HepG2 (cell line): ENCODE measurements around the gene ARHGAP31. TPM values are rescaled to one million over a fixed set of nuclear protein-coding genes. Genes with fewer than 3 reads are reported as not detected.

Experiments used
- ATAC-seq: fragments of 200-7000 bp; cut with Tn5 transposase; 3 replicates; pipeline ENCODE4 v1.9.1; 2020; ENCODE audit warnings: mild to moderate bottlenecking, moderate library complexity
- BruUV-seq: library from RNA; stranded (reverse); fragments of 400-500 nt; replicated peaks from 2 replicates; lab custom pipeline; 2021; lab: Mats Ljungman, UMichigan
- CTCF ChIA-PET: fragments of 300-600 bp; formaldehyde crosslinking; extraction: SDS; loops from one replicate; lab custom pipeline; 2021; ENCODE audit warnings: low total read pairs, inconsistent platforms, low intra/inter-chr PET ratio; lab: Yijun Ruan, JAX
- POLR2A ChIA-PET: fragments of 350-600 bp; sonication (Branson Sonifier 250); formaldehyde crosslinking; loops from one replicate; lab custom pipeline; 2020; ENCODE audit warnings: antibody characterized with exemption, inconsistent platforms; lab: Yijun Ruan, JAX
- DNase-seq: peaks from one replicate; pipeline ENCODE4 v3.0.0-alpha.2; 2015; ENCODE audit warnings: low spot score
- FAIRE-seq: peaks from 3 replicates; lab custom pipeline; 2011; peaks lifted over from hg19 to GRCh38; lab: Jason Lieb, UNC
- H2AFZ ChIP-seq: one replicate; pipeline ENCODE4 v1.6.1; 2011; ENCODE audit warnings: low read length, inconsistent platforms
- H3K27ac ChIP-seq: fragments of 300-600 bp; 3 replicates; pipeline ENCODE4 v1.8.0; 2011; ENCODE audit warnings: mixed run types, mild to moderate bottlenecking, mixed read lengths, low read length, inconsistent platforms; ENCODE audit not compliant: insufficient read depth; ENCODE audit errors: extremely low read length
- H3K27me3 ChIP-seq, 2 experiments: fragments of 200-600 bp in 1 of 2; 2 replicates in 1 of 2; 3 replicates in 1 of 2; pipeline versions ENCODE4 v1.6.0 to v1.8.0; 2011; ENCODE audit warnings: low read length in 2 of 2, mild to moderate bottlenecking in 2 of 2, moderate library complexity in 2 of 2, inconsistent platforms in 1 of 2; ENCODE audit not compliant: insufficient read depth in 2 of 2, control insufficient read depth in 1 of 2
- H3K36me3 ChIP-seq, 2 experiments: fragments of 200-600 bp in 1 of 2; replicated peaks in 1 of 2; 2 replicates in 1 of 2; 3 replicates in 1 of 2; pipeline versions ENCODE4 v1.5.1 to v1.8.0; 2011; ENCODE audit warnings: low read length in 2 of 2, inconsistent platforms in 1 of 2; ENCODE audit not compliant: insufficient read depth in 2 of 2, control insufficient read depth in 1 of 2
- H3K4me1 ChIP-seq: 2 replicates; pipeline ENCODE4 v1.5.1; 2012; ENCODE audit warnings: low read length, inconsistent platforms; ENCODE audit not compliant: insufficient read depth
- H3K4me2 ChIP-seq: 2 replicates; pipeline ENCODE4 v1.6.0; 2011; ENCODE audit warnings: low read depth, low read length, inconsistent platforms
- H3K4me3 ChIP-seq, 3 experiments: fragments of 200-600 bp in 1 of 3; sonication (generic), shearing (Covaris generic) in 1 of 3; replicated peaks in 1 of 3; 2 replicates each; pipeline ENCODE4 v1.5.1; 2011 to 2016; ENCODE audit warnings: low read length in 3 of 3, inconsistent platforms in 2 of 3, low read depth in 2 of 3, mild to moderate bottlenecking in 2 of 3, control low read depth in 1 of 3, mixed read lengths in 1 of 3; ENCODE audit not compliant: insufficient read depth in 1 of 3
- H3K79me2 ChIP-seq: one replicate; pipeline ENCODE4 v1.6.1; 2011; ENCODE audit warnings: low read length, inconsistent platforms; ENCODE audit not compliant: insufficient read depth
- H3K9ac ChIP-seq: 2 replicates; pipeline ENCODE4 v1.6.0; 2011; ENCODE audit warnings: mild to moderate bottlenecking, low read depth, low read length, inconsistent platforms; ENCODE audit not compliant: insufficient read depth
- H3K9me3 ChIP-seq: 2 replicates; pipeline ENCODE4 v1.5.1; 2012; ENCODE audit warnings: mild to moderate bottlenecking, low read length
- H4K20me1 ChIP-seq: 2 replicates; pipeline ENCODE4 v1.6.0; 2011; ENCODE audit warnings: inconsistent platforms, mild to moderate bottlenecking, low read length, moderate library complexity; ENCODE audit not compliant: insufficient read depth
- DNMT3B ChIP-seq: conservative IDR thresholded peaks from 2 replicates; pipeline ENCODE4 v1.6.1; 2016; ENCODE audit warnings: missing biosample characterization, control low read depth
- JUNB ChIP-seq: sonication (generic); formaldehyde crosslinking; IDR thresholded peaks from 2 replicates; pipeline ENCODE4 v1.8.0; 2022; ENCODE audit warnings: missing genetic modification reagents, mild to moderate bottlenecking, borderline replicate concordance
- KDM6A ChIP-seq: IDR thresholded peaks from 2 replicates; pipeline ENCODE4 v1.6.1; 2016; ENCODE audit warnings: low read depth
- MED8 ChIP-seq: sonication (generic); formaldehyde crosslinking; IDR thresholded peaks from 2 replicates; pipeline ENCODE4 v1.8.1; 2023; ENCODE audit warnings: mild to moderate bottlenecking, missing genetic modification reagents; ENCODE audit not compliant: insufficient replicate concordance
- MXD4 ChIP-seq: IDR thresholded peaks from 2 replicates; pipeline ENCODE4 v1.6.1; 2016; ENCODE audit warnings: mild to moderate bottlenecking, missing biosample characterization, missing genetic modification reagents
- NFYB ChIP-seq: sonication (generic); formaldehyde crosslinking; IDR thresholded peaks from 2 replicates; pipeline ENCODE4 v1.4.0; 2020; ENCODE audit warnings: missing genetic modification reagents
- NR3C1 ChIP-seq: sonication (generic); formaldehyde crosslinking; IDR thresholded peaks from 2 replicates; pipeline ENCODE4 v1.4.0; 2020; ENCODE audit warnings: missing genetic modification reagents
- ZNF550 ChIP-seq: sonication (generic); formaldehyde crosslinking; IDR thresholded peaks from 2 replicates; pipeline ENCODE4 v1.4.0; 2020; ENCODE audit warnings: mild to moderate bottlenecking, missing genetic modification reagents, borderline replicate concordance
- ZNF615 ChIP-seq: sonication (generic); formaldehyde crosslinking; IDR thresholded peaks from 2 replicates; pipeline ENCODE4 v1.5.0; 2020; ENCODE audit warnings: mild to moderate bottlenecking, missing genetic modification reagents, borderline replicate concordance
- ZNF644 ChIP-seq: IDR thresholded peaks from 2 replicates; pipeline ENCODE4 v1.6.1; 2016; ENCODE audit warnings: low read depth
- ZNF670 ChIP-seq: sonication (generic); formaldehyde crosslinking; IDR thresholded peaks from 2 replicates; pipeline ENCODE4 v1.8.0; 2022; ENCODE audit warnings: mild to moderate bottlenecking, missing genetic modification reagents, borderline replicate concordance
- ZNF713 ChIP-seq: sonication (generic); formaldehyde crosslinking; IDR thresholded peaks from 2 replicates; pipeline ENCODE4 v1.4.0; 2020; ENCODE audit warnings: mild to moderate bottlenecking, missing genetic modification reagents
- ZNF75D ChIP-seq: sonication (generic); formaldehyde crosslinking; IDR thresholded peaks from 2 replicates; pipeline ENCODE4 v1.8.1; 2023; ENCODE audit warnings: missing genetic modification reagents, mild to moderate bottlenecking, borderline replicate concordance
- ZNF784 ChIP-seq: sonication (generic); formaldehyde crosslinking; IDR thresholded peaks from 2 replicates; pipeline ENCODE4 v1.5.1; 2020; ENCODE audit warnings: missing genetic modification reagents, mild to moderate bottlenecking, borderline replicate concordance
- WGBS: methylation state at CpG from one replicate; pipeline ENCODE4 v1.1.6; 2017; ENCODE audit warnings: low lambda C conversion rate; 5-methylcytosine and 5-hydroxymethylcytosine counted together
- in situ Hi-C: cut with HindIII; loops from 2 replicates; pipeline ENCODE4 v1.10.0; 2017; ENCODE audit warnings: low pct_unique_long_range_greater_than_20kb; ENCODE audit not compliant: extremely low pct_ligation_motif_present
- intact Hi-C: fragments of 100-400 bp; cut with micrococcal nuclease; formaldehyde crosslinking; loops from one replicate; pipeline ENCODE4 v1.10.0; 2022; ENCODE audit not compliant: unreplicated experiment
- polyA plus RNA-seq, 8 experiments: library from polyadenylated mRNA; depleted of rRNA in 3 of 8; stranded (reverse) in 7 of 8; unstranded in 1 of 8; fragments of >200 nt; fragmentation: Illumina TruSeq in 4 of 8; extraction: Trizol in 4 of 8; gene quantifications; 2 replicates each; pipeline versions ENCODE4 v1.2.1 to v1.2.3, GENCODE V29; 2011 to 2016; ENCODE audit warnings: low read depth in 4 of 8, missing spikeins in 1 of 8, mixed read lengths in 1 of 8; ENCODE audit not compliant: insufficient read depth in 1 of 8
- total RNA-seq, 5 experiments: library from RNA; depleted of rRNA; stranded (reverse); fragments of >200 nt; fragmentation: Illumina TruSeq; extraction: Trizol; gene quantifications; 2 replicates each; pipeline ENCODE4 v1.2.3, GENCODE V29; 2016; ENCODE audit warnings: low read depth in 1 of 5
- TF ChIP-seq, protein P1 (sequence below): sonication (generic); formaldehyde crosslinking; IDR thresholded peaks from 2 replicates; pipeline ENCODE4 v1.5.1; 2020; ENCODE audit warnings: missing genetic modification reagents, mild to moderate bottlenecking, borderline replicate concordance
- TF ChIP-seq, protein P2 (sequence below): sonication (generic); formaldehyde crosslinking; IDR thresholded peaks from 2 replicates; pipeline ENCODE4 v1.4.0; 2020; ENCODE audit warnings: missing genetic modification reagents, mild to moderate bottlenecking, borderline replicate concordance

The ARHGAP31 gene
- total and polyA plus RNA-seq, 2 of the 13 experiments (the other 11 are each of a cell fraction or from before 2014, with no cell fraction given): not detected

GRCh38 chr3:119463171-119464169 is 169.3 kb downstream of the ARHGAP31 start, which contains the start of gene TMEM39A:
Gene TMEM39A, minus strand, starts transcription at chr3:119463615. Its CDS starts 1,541 bp downstream, at chr3:119462074.
- H3K9me3 ChIP-seq: no peaks in the 10 kb centered on the region
- ATAC-seq: peak; percentile 98
- peak; percentile 82 for FAIRE-seq
- H3K27ac ChIP-seq: peak within 1 kb of the TSS; percentile 90
- peak within 1 kb of the TSS; percentile 97 for H3K9ac ChIP-seq
- H2AFZ ChIP-seq: peak within 1 kb of the TSS; percentile 13
- peak within 1 kb of the TSS; percentile 88 for H3K4me2 ChIP-seq
- in situ Hi-C loops (no loop called here), intact Hi-C loops (loop anchor here (1.0 kb wide), 2 partner anchors 14 to 35 kb away; partner anchors contain the start of gene TIMMDC1)
- ChIA-PET CTCF (no interaction called here), POLR2A (interaction anchor here (0.6 to 4.1 kb wide), 20 partner anchors 9 to 886 kb away, joined by 3 to 80 read pairs (median 4); partner anchors contain the start of genes B4GALT4, COX17, GSK3B and LRRC58)
- no peaks in the 10 kb centered on the region; the same call in 1 of the 2 replicates for H4K20me1 ChIP-seq
- 1% methylated on average over 17 of the region's 51 CpGs for WGBS
- no peaks in the 10 kb centered on the region; a peak in 1 of 5 replicates for H3K27me3 ChIP-seq
- H3K79me2 ChIP-seq: peaks cover 44% of the 10 kb centered on the region
- peaks cover 0 to 26% of the 10 kb centered on the region in 2 experiments; a peak in 3 of 5 replicates for H3K36me3 ChIP-seq
- H3K4me3 ChIP-seq: peak within 1 kb of the TSS; percentile 89 to 97 (median 93)
- DNase-seq: peak; percentile 97
- BruUV-seq: TSS peak; percentile 62
- H3K4me1 ChIP-seq: peaks cover 42% of the 10 kb centered on the region
- no peak for TF ChIP-seq ZNF615
- TF ChIP-seq ZNF784 (CRISPR knock-in tag): no peak
- TF ChIP-seq JUNB (CRISPR knock-in tag): 0 out of 2 replicates have a peak, but pooled peaks have one; percentile 12
- TF ChIP-seq, protein P1, sequence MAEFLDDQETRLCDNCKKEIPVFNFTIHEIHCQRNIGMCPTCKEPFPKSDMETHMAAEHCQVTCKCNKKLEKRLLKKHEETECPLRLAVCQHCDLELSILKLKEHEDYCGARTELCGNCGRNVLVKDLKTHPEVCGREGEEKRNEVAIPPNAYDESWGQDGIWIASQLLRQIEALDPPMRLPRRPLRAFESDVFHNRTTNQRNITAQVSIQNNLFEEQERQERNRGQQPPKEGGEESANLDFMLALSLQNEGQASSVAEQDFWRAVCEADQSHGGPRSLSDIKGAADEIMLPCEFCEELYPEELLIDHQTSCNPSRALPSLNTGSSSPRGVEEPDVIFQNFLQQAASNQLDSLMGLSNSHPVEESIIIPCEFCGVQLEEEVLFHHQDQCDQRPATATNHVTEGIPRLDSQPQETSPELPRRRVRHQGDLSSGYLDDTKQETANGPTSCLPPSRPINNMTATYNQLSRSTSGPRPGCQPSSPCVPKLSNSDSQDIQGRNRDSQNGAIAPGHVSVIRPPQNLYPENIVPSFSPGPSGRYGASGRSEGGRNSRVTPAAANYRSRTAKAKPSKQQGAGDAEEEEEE: peak; percentile 31; the same call in 1 of the 2 replicates
- TF ChIP-seq DNMT3B (CRISPR knock-in tag): peak; percentile 18; the same call in 1 of the 2 replicates
- TF ChIP-seq MED8 (CRISPR knock-in tag): peak; percentile 73
- no peak for TF ChIP-seq NR3C1 (CRISPR knock-in tag)
- TF ChIP-seq ZNF670: peak; percentile 57; the same call in 1 of the 2 replicates
- no peak for TF ChIP-seq ZNF713 (CRISPR knock-in tag)
- 0 out of 2 replicates have a peak, but pooled peaks have one; percentile 26 for TF ChIP-seq KDM6A
- no peak for TF ChIP-seq ZNF75D
- TF ChIP-seq ZNF550 (CRISPR knock-in tag): peak; percentile 88
- TF ChIP-seq ZNF644 (CRISPR knock-in tag): peak; percentile 97
- TF ChIP-seq NFYB (CRISPR knock-in tag): 0 out of 2 replicates have a peak, but pooled peaks have one; percentile 16
- TF ChIP-seq, protein P2, sequence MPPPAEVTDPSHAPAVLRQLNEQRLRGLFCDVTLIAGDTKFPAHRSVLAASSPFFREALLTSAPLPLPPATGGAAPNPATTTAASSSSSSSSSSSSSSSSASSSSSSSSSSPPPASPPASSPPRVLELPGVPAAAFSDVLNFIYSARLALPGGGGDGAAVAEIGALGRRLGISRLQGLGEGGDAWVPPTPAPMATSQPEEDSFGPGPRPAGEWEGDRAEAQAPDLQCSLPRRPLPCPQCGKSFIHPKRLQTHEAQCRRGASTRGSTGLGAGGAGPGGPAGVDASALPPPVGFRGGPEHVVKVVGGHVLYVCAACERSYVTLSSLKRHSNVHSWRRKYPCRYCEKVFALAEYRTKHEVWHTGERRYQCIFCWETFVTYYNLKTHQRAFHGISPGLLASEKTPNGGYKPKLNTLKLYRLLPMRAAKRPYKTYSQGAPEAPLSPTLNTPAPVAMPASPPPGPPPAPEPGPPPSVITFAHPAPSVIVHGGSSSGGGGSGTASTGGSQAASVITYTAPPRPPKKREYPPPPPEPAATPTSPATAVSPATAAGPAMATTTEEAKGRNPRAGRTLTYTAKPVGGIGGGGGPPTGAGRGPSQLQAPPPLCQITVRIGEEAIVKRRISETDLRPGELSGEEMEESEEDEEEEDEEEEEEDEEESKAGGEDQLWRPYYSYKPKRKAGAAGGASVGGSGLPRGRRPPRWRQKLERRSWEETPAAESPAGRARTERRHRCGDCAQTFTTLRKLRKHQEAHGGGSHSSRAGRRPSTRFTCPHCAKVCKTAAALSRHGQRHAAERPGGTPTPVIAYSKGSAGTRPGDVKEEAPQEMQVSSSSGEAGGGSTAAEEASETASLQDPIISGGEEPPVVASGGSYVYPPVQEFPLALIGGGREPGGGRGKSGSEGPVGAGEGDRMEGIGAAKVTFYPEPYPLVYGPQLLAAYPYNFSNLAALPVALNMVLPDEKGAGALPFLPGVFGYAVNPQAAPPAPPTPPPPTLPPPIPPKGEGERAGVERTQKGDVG (CRISPR knock-in tag): peak; percentile 89; the same call in 1 of the 2 replicates
- peak; percentile 88 for TF ChIP-seq MXD4 (CRISPR knock-in tag)
